ENCODE results near the gene TBX1.
"Not testable (repeated sequence)": the region's sequence is repeated elsewhere in the genome, so short reads cannot be mapped to it uniquely, and the experiment has no call there.

TBX1 gene

GRCh38 chr22:19723232-19723982 is 37.2 kb upstream of the TBX1 start, which contains the start of gene GP1BB:
Gene GP1BB, plus strand, starts transcription at chr22:19723539. Its CDS starts 31 bp downstream, at chr22:19723570.
- no peak for DNase-seq

- peak; percentile 25 to 66 for DNase-seq
Observed at GRCh38 chr22:19723983-19724827, 36.4 kb upstream of the TBX1 start.

- no peak for DNase-seq
Observed at GRCh38 chr22:19724927-19725661, 35.5 kb upstream of the TBX1 start.

DNA sequence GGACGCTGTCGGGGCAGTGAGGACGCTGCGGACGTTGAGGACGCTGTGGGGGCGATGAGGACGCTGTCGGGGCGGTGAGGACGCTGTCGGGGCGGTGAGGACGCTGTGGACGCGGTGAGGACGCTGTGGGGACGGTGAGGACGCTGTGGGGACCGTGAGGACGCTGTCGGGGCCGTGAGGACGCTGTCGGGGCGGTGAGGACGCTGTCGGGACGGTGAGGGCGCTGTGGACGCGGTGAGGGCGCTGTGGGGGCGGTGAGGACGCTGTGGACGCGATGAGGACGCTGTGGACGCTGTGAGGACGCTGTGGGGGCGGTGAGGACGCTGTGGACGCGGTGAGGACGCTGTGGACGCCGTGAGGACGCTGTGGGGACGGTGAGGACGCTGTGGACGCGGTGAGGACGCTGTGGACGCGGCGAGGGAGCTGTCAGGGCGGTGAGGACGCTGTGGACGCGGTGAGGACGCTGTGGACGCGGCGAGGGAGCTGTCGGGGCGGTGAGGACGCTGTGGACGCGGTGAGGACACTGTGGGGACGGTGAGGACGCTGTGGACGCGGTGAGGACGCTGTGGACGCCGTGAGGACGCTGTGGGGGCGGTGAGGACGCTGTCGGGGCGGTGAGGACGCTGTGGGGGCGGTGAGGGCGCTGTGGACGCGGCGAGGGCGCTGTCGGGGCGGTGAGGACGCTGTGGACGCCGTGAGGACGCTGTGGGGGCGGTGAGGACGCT is 34.4 kb upstream of the TBX1 start:
- not testable (repeated sequence) for DNase-seq

DNA sequence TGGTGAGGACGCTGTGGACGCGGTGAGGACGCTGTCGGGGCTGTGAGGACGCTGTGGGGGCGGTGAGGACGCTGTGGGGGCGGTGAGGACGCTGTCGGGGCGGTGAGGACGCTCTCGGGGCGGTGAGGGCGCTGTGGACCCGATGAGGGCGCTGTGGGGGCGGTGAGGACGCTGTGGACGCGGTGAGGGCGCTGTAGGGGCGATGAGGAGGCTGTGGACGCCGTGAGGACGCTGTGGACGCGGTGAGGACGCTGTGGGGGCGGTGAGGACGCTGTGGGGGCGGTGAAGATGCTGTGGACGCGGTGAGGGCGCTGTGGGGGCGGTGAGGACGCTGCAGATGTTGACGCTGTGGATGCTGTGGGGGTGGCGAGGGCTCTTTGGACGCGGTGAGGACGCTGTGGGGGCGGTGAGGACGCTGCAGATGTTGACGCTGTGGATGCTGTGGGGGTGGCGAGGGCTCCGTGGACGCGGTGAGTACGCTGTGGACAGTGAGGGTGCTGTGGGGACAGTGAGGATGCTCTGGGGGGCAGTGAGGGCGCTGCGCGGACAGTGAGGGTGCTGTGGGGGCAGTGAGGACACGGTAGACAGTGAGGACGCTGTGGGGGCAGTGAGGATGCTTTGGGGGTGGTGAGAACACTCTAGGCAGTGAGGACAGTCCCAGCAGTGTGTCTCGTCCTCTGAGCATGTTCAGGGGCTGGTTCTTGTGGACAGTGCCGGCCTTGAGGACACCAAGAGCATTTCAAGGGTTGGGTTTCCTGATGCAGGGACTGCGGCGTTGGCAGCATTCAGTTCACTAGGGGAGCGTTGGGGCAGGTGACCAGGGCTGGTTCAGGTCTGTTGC is 33.0 kb upstream of the TBX1 start:
- DNase-seq, result peak in 1 of 2 experiments; percentile 9

GRCh38 chr22:19728271-19728670 is 32.3 kb upstream of the TBX1 start:
- DNase-seq, result no peak

DNA sequence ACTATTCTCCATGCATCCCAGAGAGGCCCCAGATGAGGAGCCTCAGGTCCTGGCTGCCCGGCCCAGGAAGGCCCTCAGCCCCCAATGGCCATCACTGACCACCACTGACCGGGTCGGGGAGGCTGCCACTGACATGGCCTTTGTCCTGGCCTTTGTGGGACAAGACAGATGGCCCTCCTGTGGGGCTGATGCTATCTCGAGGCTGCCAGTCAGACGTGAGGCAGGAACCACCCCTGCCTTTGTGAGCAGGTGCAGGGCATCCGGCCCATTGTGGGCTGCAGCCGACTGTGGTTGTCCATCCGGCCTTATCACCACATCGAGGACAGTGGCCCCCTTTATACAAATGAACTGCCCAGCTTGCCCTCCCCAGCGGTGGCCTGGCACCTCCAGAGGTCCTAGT is 31.7 kb upstream of the TBX1 start:
- no peak for DNase-seq

- no peak for DNase-seq
Observed at GRCh38 chr22:19729507-19729906, 31.1 kb upstream of the TBX1 start.

DNA sequence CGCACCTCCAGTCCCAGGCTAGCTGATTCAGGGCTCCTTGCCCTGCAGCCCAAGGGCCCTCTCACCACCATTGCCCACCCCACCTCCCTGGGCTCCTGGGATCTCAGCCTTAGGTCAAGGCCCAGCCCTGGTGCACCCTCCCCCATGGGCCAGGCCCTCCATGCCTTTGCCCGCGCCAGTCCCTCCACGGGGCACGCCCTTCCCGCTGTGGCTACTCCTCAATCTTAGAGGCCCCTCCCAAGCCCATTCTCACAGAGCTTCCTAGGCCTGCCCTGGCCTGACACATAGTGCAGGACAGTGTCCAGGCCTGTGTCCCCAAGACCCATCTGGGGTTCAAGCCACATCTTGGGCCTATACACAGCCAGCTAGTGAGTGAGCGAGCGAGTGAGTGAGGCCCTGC is 30.4 kb upstream of the TBX1 start:
- DNase-seq, result no peak

DNA sequence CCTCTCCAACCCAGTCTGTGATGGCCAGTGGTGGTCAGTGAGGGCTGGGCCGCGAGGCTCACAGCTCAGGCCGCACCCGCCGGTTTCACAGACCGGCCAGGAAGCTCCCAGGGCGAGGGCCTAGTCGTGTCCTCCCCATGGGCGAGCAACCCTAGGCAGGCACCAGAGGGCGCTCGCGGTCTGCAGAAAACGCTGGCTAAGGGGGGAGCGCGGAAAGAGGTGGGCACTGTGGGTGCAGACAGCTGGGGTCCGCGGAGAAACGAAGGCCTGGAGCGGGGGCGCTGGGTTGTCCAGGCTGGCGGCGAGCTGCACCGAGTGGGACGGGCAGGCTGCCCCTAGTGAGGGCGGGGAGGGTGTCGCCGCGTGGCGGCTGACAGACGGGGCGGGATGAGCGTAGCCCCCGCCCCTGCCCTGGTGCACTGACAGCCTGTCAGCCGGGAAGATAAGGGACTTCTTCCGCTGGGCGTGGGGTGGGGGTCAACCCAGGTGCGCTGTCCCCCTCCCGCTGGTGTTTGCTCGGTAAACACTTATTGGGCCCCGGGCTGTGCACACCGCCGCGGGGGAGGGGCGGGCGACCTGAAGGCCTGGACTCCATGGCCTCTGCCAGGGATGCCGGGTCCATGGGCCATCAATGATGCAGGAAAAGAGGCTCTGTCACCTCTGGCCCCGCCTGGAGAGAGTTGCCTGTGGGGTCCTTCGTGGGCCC is 29.8 kb upstream of the TBX1 start:
- DNase-seq, result peak; percentile 33 to 61

DNA sequence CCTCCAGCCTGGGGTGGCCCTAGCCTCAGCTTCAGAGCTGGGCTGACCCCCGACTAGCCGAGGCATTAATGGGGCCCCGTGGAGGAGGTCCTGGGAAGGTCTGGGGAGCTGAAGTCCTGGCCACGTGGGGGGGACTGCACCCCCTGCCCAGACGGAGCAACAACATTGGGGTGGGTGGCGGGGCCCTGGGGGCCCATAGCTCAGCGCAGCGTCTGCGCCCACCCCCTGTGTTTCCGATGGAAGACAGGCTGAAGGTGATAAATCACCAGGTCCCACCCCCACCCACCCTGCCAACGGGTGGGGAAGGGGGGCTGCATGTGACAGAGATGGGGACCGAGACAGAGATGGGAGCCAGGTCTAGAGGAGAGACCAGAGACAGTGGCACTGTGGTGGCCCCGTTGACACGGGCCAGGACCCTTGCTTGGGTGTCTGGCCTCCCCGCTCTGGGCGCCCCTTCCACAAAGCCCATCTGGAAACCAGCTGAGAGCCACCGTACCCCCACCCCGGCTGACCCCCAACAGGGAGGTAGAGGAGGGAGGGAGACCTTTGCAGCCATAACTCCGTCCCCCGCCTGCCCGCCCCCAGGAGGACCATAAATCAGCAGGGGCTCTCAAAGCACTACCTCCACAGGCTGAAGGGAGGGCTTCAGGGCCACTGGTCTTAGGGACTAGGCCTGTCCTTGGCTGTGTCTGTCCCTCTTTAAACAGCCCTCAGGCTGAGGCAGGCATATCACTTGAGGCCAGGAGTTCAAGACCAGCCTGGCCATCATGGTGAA is 29.0 kb upstream of the TBX1 start:
- DNase-seq, result no peak

DNA sequence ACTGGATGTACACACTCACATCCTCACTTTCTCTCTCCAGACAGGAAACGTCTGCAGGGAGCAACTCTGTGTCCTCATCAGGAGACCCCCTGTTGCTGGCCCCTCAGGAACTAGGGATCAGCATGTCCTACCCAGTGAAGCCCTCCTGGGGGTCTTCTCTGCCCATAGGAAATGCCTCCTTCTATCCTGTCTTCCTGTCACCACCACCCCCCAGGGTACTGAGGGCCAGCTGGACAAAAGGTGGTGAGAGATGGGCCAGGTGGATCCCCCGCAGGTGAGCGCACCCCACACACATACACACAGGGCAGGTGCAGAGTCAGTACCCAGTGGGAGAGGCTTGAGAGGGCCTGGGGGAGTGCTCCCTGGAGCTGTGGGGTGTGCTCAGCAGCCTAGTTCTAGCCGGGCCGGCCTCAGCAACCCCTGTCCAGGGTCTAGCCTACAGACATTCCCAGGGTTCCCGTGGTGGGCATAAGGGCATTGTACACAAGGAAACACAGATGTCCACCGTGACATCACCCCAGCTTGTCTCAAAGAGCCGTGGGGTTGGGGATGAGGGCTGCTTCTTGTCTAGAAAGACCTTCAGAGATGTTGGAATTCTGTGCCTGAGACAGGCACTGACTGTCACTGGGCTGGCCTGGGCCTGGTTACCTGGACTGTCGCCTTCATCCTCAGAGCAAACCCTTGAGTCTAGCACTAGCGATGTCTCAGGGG is 28.0 kb upstream of the TBX1 start:
- DNase-seq, result no peak

DNA sequence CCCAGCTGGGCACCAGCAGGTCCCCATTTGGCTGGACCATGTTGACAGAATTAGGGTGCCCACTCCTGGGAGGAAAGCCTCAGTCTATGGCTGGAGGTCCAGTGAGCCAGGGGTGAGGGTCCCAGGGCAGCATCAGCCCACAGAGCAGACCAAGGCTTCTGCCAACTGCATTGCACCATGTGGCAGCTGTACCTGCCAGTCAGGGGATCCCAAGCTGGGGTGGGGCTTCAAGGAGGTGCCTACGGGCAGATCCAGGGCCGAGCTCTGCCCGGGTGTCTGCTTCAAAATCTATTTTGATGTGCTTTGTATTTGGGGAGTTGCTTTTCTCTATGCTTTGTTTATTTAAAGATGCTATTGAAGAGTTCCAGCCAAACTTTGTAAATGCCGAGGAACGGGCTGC is 26.8 kb upstream of the TBX1 start:
- DNase-seq, result no peak

GRCh38 chr22:19734163-19734562 is 26.4 kb upstream of the TBX1 start:
- DNase-seq, result no peak

- DNase-seq, result no peak
Observed at GRCh38 chr22:19734837-19735382, 25.7 kb upstream of the TBX1 start.

DNA sequence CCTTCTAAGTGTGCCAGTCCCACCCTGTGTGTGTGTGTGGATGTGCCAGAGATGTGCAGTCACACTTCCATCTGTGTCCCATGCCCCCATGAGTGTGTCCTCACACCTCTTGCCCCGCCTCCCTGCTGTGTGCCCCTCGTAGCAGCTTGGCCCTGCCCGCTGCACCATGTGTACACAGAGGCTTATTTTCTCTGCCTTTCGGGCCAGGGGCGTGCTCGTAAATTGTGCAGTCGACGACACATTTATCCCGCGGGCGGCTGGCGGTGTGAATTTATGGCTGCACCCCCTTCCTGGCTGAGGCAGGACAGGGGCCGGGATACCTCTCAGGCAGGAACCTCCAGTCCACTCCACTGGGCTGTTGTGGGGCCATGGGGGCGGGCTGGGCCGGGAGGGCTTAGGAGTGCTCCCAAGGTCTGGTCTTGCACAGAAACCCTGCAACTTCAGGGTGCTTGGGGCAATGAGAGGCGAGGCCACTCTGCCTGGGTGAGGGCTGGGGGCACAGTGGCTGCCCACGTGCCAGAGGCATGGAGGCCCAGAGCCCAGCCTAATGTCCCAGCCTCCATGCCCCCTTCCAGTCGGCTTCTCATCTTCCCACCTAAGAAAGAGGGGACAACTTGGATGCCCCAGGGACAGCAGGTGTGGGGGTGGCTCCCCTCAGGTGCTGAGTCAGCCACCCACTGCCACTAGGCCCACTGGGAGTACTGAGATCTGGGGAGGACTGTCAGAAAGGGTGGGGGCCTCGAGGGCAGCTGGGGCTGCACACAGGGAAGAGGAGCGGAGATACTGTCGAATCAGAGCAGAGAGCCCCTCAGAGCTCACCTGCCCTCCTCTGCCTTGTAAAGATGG is 24.7 kb upstream of the TBX1 start:
- no peak for DNase-seq

DNA sequence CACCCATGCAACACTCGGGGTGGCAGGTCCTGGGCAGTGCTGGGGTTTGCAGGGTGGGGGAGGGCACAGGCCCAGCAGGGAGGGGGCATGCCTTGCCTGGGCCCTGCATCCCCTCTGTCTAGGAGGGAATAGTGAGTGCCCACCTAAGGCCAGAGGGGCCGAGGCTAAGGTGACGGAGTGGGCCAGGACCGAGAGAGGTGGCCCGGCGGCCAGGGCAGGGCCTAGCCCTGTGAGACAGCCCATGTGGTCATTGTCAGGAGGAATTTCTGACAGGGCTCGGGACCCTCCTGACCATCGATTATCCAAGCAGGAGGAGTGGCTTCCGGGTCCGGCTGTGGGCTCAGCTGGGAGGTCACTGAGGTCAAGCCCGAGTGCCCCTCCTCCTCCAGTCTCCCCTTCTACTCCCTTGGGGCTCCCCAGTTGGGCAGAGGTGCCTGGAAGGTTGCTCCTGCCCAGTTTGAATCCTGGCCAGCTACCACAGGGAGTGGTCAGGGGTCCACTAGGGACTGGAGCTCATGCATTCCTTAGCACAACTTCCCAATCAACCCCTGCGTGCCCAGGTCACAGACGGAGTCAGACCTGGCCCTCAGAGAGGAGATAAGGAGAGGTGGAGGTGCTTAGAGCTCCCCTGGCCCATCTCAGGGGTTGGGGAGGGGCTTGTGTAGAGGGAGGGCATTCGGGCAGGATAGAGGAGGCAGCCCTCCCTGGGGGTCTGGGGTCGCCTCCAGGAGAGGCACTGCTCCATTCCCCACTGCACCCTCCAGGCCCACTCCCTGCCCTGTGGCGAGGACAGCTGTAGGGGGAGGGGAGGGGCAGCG is 22.5 kb upstream of the TBX1 start:
- no peak for DNase-seq
